ENCODE data around the gene LYST.

The LYST gene

GRCh38 chr1:235708390-235708962 lies 158.2 kb downstream of the LYST start:
- no peak for DNase-seq

DNA sequence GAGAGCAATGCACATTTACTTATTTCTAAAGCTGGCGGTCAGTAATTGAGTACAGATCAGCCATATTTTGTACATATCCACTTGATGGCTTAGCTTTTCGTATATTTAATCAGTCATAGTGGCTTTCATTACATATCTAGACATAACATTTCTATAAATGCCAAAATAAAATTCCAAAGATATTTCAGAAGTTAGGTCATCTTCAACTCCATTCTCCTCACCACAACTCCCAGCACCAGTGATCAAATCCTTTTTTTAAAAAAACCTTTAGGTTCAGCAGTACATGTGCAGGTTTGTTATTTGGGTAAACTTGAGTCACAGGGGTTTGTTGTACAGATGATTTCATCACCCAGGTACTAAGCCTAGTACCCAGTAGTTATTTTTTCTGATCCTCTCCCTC lies 163.2 kb downstream of the LYST start:
- DNase-seq: no peak

- no peak for DNase-seq
Observed at GRCh38 chr1:235702412-235702811, 164.3 kb downstream of the LYST start.

DNA sequence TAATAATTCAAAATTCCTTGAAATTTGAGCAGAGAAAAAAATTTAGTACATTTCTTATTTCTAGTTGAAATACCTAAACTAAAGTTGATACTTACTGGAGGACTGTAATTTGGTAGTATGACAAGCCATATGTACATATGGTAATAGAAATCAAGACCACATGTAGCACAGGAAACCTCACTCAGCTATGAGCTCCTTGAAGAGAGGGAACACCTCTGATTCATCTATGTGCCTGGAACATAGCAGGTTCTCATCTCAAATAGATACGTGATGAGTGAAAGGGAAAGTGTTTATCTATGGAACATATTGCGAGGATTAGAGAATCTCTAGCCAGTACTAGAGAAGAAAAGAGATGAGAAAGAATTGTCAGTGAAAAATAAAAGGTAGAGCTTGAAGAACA lies 169.2 kb downstream of the LYST start:
- no peak for DNase-seq

- DNase-seq: no peak
Observed at GRCh38 chr1:235689356-235689755, 177.3 kb downstream of the LYST start.

DNA sequence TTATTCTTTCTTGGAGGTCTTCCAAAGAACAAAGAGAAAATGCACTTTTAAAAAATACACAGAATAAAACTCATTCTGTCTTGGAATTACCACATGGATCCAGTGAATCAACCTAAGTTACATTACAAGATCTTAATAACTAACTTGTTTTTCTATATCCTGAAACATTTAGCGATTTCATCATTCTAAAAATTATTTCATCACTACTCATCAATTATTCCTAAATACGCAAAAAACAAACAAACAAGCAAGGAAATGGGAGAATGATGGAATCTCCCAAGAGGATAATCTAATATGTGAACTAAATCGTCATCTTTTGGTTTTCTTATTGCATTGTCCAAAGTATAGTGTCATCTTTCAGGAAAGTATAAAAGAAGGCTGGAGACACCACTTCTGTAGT lies 178.6 kb downstream of the LYST start:
- no peak for DNase-seq

DNA sequence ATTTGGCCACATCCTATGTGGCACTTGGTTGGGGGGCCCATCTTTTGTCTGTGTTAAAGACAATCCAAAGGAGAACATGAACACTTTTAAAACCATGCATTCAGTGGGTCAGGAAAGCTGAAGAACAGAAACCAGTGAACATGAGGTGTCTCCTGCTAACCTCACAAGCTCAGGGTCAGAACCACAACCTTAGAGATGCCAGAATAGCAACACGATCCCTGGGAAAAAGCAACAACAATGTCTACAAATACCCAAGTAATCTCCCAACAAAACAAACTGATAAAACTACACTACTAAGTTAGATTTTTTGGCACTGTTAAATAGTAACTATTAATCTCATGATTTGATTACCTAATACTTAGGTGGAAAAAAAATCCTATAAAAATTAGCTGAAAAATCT lies 183.1 kb downstream of the LYST start:
- DNase-seq: no peak

GRCh38 chr1:235682216-235682615 lies 184.5 kb downstream of the LYST start:
- no peak for DNase-seq

- no peak for DNase-seq
Observed at GRCh38 chr1:235679644-235680043, 187.1 kb downstream of the LYST start.

- no peak for DNase-seq
Observed at GRCh38 chr1:235679005-235679404, 187.7 kb downstream of the LYST start.

GRCh38 chr1:235675152-235675890 lies 191.4 kb downstream of the LYST start:
- no peak for DNase-seq

DNA sequence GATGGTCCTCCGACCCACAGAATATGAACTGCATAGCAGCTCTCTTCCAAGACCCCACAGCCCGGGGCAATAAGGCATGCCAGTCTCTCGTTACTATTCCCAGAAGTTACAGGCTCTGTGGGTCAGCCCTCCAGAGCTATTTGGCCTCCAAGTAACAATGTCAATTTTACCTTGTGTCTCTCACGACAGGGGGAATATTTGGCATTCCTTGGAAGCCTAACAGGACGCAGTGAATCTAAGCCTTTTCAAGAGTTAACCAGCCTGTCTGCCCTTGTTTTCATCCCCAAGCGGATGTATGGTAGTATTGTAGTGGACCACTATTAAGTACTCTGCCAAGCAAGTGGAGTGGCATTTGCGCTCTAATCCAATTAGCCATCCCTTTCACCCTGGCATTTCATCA lies 192.7 kb downstream of the LYST start:
- no peak for DNase-seq

DNA sequence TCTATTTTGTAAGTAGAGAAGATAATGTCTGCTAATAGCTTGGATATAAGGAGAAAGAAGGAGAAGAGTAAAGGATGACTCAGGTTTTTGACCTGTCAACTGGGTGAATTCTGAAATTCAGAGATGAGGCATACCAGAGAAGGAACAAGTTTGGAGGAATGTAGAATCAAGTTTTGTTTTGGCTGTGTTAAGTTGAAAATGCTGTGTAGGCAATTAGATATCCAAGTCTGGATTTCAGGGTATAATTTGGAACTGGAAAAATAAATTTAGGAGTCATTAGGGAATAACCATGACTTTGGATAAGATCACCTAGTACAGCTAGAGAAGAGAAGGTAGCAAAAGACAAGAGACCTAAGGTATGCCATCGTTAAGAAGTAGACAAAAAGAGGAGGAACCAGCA lies 194.7 kb downstream of the LYST start:
- no peak for DNase-seq

GRCh38 chr1:235670157-235670776 lies 196.4 kb downstream of the LYST start:
- DNase-seq: no peak

DNA sequence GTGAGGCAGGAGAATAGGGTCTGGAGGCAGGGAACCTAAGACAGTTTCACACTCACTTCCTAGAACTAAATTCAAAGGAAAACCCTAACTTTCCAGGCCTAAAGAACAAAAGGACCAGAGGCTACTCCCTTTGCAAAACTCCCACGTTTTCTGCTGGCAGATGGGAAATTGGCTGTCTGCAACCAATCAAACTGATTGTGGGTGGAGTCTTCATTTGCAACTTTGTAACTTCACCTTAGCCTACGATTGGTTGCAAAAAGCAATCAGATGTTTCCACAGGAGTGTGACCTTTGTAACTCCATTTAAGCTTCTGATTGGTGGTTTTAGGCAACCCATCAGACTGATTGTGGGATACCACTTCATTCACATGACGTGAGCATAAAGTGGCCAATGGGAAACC lies 197.4 kb downstream of the LYST start:
- no peak for DNase-seq

DNA sequence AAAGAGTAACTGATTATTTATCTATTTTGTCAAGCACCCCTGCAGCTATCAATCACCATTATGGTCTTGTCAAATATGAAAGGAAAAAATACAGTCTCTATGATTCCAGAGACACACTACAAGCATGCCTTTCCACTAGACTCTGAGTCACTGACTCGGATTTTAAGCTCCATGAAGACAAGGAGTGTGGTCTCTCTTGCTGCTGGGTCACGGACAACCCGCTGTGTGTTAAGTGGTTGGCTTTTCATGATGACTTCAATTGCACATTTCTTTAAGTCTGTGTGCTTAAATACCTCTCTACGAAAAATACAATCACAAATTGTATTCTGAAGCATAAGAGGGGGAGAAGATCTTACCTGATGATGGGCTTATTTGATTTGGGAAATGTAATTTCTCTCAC lies 203.1 kb downstream of the LYST start:
- DNase-seq: no peak

DNA sequence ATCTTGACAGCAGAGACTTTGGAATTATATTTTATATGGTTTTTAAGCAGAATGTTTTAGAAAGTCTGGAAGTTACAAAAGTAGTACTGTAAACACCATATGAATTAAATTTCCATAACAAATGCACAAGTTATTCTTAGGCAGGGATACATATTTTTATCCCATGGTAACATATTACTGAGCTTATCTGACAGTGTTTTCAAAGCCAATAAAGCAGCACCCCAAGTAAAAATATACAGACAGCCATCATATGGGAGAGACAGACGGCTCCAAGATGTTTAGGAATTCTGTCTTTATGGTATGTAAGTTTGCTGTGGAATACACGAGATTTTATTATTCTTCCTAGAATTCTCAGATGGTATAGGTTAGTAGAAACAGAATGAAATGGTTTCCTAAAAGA lies 205.1 kb downstream of the LYST start:
- DNase-seq: no peak

- no peak for DNase-seq
Observed at GRCh38 chr1:235659186-235659771, 207.4 kb downstream of the LYST start.

DNA sequence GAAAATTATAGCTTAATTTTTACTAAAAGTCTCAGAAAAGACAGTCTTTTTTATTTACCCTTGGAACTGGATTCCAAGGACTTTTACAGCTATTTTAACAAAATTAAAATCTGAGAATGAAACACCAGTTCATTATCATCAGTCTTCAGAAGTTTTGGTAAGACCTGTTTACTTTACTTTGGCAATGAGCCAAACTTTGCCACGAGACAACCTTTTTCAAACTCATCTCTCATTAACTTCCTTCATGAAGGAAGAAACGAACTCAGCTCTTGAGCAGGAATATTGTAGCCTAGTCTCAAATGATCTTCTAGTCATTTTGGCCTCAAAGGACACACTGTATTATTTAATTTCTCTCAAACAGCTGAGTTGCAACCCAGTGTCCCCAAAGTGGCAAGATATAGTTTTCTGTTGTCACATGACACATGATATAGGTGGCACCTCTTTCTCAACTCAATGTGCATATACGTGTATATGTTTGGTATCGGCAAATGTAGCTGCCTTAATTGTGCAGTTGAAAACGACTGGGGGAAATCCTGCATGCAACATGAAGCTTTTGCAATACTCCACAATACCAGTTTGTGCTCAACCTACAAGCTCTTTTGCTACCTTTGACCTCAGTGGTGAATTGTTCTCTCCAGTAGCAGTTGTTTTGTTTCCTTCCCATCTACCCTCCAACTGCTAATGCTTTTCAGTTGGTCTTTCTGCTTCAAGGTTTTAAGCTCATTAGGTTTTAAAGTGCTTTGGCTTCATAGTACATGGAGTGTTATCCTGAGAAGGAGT lies 208.8 kb downstream of the LYST start:
- no peak for DNase-seq

DNA sequence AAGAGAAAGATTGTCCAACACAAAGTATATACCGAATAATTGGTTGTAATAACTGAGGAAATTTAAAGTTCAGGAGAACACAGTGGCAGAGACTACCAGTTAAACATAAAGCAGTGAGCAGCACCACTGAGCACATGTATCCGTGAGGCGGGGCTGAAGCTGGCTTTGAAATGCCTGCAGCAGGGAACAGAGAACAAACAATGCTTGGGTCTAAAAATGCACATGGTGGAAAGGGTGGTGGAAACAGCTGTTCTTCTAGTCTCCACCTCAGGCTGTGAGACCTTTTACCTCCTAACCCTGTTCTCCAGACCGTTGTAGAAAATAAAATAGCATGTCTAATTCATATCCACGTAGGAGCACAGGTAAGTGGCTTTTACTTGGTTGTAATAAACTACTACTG lies 209.4 kb downstream of the LYST start:
- DNase-seq: no peak

- DNase-seq: no peak
Observed at GRCh38 chr1:235652364-235652763, 214.3 kb downstream of the LYST start.

DNA sequence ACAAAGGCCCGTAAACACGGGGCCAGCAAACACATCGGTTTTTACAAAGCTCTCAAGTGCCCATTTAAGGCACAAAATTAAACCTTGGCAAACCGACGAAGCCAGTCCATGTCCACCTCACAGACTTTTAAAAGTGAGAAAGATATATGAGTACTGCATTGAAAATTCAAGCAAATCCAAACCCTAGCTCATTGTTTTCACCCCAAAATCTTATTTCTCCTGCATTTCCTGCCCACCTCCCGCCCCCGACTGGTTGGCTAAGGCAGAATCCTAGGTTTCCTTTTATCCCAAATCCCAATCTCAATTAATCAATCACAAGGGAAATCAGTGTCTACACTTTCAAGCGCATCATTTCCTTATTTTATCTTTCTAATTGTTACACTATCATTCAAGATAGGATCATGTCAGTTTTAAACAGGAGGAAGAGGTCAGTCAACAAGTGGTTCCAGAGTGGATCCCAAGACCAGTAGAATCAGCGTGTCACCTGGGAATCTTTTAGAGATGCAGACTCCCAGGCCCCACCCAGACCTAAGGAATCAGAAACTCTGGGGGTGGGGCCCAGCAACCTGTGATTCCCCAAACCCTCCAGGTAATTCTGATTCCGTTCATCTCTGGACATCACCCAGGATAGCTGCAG lies 215.4 kb downstream of the LYST start:
- DNase-seq: no peak

All from left hindlimb (tissue), 1 donor.